ENCODE results near the gene PDZRN4.

GRCh38 chr12:41424651-41425050, 236.5 kb downstream of the PDZRN4 start:
- TF ChIP-seq CTCF (IDR thresholded peaks at IDR 0.05; ENCODE audit: low read depth, low read length) (no peak), EZH2phosphoT487 (IDR thresholded peaks at IDR 0.05; ENCODE audit: low read depth) (no peak)

All from OCI-LY3 (cell line).